HT-29 (cell line): ENCODE results near the gene RCOR1. TPM values are rescaled to one million over a fixed set of nuclear protein-coding genes. Genes with fewer than 3 reads are reported as not detected.

Experiments used
- DNase-seq: peaks from one replicate; pipeline ENCODE4 v3.0.0-alpha.2; 2015; ENCODE audit warnings: low spot score
- total RNA-seq: library from RNA; depleted of rRNA; stranded (reverse); fragments of >200 nt; shearing (Covaris generic); gene quantifications from 2 replicates; pipeline ENCODE4 v1.2.3, GENCODE V29; 2014

Gene RCOR1
- total RNA-seq, 1 experiment from 2014 or later: 5.2 TPM

DNA sequence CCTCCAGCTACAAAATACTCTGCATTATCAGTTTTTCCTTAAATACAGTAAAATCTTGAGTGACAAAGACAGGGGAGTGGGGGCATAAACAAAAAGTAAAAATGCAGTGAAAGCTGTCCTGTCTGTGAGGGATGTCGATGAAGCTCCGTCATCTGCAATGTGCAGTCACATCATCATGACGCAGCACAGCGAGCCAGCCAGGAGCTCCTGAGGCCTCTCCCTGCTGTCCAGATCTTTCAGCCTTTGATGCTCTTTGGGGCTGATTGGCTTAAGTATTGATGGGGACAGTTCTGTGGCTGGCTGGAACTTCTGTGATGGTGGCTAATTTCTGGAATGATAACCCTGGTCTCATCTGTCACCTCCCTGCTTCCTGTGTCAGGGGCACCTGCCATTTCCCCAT lies 130.2 kb downstream of the RCOR1 start:
- DNase-seq: no peak

DNA sequence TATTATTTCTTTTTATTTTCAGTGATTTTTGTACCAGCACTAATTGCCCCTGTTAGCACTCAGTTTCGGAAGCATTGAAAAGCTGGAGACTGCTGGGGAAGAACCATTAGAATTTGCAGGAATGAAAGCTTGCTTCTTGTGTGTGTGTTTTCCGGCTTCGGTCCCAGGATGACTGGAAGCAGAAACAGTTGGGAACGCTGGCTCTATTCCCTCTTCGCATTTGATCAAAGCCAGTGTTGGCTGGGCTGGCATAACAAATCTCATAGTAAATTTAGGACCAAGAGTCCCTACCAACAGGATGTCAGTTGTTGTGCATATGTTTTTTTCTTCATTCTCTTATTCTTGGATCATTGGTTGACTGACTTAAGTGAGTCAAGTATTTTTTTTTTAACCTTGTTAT lies 131.2 kb downstream of the RCOR1 start:
- no peak for DNase-seq

DNA sequence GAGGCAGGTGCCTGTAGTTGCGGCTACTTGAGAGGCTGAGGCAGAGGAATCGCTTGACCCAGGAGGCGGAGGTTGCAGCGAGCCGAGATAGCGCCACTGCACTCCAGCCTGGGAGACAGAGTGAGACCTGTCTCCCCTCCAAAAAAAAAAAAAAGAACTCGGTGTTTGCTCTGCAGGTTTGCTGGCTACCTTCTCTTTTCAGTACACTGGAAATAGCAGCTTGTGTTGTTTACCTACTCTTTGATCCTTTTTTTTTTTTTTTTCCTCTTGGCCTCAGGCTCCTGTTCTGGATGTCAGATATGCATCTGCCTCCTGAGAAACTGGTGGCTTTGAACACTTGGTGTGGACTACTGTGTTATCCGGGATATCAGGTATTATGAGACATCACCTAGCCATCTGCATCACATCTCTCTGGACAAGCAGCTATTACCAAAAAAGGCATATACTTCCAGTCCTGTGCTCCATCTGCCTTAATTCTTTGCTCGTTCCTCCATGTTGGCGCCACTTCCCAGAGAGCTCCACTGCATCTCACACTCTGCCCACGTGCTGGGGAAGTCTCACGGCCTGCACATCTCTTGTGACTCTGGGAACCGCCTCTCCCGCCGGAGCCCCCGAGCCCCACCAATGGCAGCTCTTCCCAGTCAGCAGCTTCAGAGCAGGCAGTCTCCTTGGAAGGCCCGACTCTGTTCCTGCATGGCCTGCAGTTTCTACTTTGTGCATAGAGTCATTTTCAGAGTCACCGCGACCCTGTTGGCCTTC lies 133.9 kb downstream of the RCOR1 start:
- DNase-seq: no peak

DNA sequence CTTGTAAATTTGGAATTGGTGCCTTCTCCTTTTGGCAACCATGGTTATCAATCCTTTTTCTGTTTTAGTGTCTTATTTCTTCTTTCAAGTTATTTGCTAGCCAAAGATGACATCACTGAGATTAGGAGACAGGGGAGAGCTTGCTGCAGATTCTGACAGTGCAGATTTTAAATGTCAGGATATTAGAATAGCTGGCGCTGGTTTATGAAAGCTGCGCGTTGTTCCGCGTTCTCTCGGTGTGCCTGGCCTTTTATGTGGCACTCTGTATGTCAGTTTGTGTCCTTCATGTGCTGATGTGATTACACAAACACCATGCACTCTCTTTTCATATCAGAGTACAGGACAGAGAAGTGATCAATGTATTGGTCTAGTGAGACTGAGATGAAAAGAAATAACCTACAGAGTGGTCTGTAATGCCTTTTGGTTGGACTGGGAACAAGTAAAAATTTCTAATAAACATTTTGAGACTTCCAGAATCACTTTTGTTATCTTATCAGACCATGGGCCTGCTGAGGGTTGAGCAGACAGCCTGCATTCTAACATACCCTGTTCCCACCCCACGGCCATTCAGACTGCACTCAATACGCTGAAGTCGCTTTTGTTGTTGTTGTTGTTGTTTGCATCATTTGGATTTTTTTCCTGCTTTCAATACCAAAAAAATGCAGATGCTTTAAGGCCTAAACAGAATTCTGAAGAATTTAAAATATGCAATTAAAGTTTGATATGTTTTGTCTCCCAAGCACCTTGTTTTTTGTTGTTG lies 135.1 kb downstream of the RCOR1 start:
- no peak for DNase-seq

DNA sequence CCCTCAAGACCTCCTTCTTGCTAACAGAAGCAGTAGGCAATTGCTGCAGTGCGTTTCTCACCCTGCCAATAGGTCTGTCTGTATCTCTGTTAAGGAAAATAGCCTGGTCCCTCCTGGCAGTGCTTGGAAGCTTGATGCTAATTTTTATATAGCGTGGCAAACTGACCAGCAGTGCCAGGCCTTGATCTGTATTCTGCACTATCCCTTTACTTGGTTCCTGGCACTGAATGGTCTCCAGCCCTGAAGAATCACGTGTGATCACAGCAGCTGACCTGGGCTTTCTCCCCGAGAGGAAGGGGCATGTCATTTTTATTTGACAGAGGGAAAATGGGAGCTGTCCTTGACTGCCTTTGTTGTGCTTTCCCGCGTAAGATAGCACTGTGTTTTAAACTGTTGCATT lies 136.1 kb downstream of the RCOR1 start:
- no peak for DNase-seq

DNA sequence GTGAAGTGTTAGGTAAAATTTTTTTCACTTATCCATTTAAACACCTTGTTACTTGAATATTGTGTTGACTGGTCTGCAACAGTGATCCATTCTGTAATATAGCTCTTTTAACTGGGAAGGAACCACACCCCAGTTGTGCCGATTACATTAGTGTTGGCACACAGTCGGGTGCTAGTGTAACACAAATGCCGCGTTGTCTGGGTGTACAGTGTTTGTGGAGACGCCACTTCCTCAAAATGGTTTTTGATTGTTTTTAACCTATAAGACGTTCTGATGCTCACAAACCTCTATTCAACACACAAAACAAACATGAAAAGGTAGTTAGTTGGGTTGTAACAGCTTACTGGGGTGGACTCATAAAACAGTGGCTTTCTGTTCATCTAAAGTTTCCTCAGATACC lies 136.8 kb downstream of the RCOR1 start:
- no peak for DNase-seq

DNA sequence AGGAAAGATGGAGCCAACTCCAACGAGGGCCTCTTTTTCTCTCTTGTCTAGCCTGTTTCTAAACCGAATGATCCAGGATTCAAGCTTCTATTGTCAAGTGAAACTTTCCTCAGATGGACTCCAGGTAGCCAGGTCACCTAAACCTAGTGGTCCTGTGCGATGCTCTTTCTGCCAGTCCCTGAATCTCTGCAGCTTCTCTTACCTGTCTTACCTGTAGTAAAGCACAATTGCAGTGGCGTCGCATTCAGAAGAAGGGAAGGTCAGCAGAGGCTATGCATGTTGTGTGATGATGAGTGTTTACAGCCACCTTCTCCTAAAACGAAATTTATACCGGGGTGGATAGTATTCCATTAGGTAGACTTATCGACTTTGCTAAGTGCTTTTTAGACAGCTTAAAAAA lies 137.4 kb downstream of the RCOR1 start:
- DNase-seq: no peak

DNA sequence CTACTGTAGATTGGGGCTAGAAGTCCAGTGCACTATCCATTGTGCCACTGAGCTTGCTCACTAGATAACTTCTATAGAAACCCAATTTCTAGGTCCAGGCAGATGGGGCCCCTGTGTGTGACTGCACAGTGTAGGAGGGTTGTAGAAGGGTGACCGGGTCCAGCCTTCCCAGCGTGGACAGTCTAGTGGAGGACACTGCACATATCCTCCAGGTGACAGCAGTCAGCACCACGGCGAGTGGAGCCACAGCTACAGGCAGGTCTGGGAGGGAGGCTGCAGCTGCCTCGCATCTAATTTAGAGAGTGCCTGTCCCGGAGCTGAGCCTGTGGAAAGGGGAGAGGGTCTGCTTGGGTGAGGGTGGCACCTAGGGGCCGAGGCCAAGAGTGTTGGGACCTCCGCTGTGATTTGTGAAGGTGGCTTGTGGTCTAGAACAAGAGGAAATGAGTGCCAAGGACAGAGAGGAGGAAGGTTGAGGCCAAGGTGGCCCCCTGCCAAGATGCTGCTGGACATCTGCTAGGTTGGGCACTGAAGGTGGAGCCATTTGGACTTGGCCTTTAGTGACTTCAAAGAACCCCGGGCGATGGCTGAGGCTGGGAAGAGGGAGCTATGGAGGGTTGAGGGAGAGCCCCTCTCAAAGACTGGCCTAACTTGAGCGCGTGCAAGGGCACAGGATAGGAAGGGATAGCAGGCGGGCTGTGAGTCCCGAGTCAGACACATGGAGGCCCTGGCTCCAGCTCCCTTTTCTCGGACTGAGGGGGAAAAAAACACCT lies 138.8 kb downstream of the RCOR1 start:
- DNase-seq: no peak

DNA sequence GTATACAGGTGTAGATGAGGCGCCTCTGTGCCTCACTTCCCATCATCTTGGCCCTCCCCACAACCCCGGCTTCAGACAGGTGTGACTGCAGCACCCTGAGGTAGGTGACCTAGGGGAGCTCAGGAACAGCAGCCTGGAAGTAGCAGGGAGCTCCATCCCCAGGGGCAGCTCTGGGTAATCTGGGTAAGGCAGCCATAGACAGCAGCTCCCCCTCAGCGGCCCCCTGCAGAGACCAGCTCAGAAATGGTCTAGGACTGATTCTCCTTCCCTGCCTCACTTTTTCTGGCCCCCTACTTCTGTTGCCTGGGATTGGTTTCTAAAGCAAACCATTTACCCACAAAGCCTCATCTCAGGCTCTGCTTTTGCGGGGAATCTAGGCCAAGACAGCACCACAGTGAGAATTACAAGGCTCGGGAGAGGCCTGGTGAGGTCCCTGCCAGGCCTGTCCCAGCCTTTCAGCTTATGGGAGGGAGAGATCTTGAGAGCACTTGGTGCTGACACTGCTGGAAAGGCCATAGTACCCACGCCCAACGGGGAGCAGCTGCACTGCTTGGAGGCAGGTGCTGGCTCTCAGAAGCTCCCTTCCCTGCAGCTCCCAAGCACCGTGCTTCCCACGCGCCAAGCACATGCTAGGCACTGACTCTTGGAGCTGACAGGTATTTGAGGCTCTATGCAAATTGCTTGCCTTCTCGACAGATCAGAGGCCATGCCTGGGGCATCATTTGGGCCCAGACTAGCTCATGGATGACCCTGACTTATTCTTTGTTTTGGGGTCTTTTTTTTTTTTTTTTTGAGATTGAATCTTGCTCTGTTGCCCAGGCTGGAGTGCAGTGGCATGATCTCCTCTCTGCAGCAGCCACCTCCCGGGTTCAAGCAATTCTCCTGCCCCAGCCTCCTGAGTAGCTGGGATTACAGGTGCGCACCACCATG lies 139.7 kb downstream of the RCOR1 start:
- no peak for DNase-seq

DNA sequence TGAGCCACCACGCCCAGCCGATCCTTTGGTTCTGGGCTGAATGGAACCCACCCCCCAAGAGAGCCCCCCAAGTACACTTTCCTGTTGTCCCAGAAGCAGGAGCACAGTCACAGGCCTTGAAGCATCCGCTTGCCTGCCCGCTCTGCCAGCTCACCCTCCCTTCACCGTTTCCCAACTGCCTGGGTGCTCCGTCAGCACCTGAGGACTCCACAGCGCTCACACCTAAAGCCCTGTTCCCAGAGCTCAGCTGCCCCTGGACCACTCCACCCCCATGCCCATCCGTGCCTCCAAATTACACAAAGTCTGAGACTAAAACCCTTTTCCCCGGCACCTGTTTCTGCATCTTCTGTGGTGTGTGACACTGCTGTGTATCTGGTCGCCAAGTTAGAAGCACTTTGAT lies 140.5 kb downstream of the RCOR1 start:
- DNase-seq: no peak

DNA sequence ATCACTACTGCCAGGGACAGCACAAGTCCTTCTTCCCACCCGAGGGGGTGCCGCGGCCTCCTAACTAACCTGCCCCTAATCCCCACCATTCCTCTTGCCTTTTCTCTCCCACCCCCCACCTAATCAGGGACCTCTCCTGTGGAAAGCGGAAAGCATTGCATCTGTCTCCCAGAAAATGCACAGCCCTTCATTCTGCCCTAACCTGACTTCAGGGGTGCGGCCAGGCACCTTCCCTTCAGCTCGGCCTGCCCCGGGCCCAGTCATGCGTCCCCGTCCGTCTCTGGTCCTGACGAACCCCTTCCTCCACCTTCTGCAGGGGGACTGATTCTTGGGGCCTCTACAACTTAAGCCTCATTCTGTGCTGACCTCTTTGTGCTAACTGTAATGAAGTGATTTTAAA lies 140.9 kb downstream of the RCOR1 start:
- no peak for DNase-seq

DNA sequence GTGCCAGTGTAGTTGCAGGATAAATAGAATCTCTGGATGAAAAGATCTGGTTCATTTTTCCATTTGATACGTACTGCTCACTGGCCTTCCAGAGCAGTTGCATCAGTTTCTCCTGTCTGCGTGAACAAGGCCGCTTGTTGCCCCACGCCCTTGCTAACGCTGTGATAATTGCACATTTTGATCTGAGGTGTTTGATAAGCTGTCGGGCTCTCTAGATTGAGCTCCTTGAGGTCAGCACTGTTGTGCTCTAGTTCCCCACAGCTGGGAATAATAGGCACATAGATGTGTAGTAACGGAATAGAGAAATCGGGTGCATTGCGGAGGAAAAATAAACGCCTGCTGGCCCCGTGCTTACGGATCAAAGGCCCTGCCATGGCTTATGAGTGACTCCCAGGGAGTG lies 142.0 kb downstream of the RCOR1 start:
- DNase-seq: no peak

DNA sequence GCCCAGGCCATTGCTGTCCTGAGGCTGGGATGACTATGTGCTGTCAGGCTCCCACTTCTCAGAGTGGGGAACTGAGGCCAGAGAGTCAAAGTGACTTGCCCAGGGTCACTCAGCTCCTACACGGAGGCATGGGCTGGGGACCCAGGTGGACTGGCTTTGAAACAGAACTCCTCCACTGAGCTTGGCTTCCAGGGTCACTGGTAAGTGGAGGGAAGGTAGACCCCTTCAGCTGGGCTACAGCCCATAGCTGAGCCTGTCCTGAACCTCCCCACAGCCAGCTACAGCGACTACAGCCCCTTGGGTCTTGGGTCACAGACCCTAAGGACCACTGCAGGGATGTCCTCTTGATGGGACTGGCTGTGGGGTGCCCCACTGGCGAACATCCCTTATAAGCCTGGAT lies 144.5 kb downstream of the RCOR1 start:
- no peak for DNase-seq

DNA sequence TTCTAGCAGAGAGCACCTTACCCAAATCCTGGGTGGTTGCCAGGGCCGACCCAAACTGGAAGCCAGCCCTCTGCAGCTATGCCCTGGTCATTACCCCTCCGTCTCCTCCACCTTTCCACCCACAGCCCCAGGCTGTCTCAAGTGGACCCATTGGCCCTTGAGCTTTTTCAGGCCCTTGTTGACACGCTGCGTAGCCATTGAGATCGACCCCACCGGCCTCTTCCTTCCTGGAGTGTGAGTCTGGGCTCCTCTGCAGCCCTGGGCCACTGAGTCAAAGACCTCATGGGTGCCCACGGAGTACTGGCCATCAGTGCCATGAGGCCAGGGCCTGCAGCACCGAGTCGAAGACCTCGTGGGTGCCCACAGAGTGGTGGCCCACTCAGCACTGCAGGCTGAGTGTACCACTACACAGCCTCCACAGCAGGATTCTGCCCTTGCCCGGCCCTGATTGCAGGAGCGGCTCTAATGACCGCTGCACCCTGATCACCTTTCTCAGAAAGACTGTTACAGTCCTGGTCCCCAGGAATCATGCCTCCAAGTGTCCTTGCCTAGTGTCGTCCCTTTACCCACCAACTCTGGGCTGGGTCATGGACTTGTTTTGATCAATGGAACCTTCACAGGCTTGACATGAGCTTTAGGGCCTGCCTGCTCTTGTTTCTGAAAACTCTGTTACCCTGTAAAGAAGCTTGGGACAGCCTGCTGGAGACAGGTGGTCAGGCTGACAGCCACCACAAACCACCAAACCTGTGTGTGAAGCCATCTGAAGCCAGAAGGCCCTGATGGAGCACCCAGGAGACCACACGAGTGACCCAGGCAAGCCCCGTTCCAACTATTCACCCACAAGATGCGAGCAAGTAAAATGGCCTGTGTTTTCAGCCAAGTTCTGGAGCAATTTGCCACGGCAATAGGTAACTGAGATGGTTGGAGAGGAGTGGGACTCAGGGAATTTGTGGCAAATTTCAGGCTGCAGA lies 145.2 kb downstream of the RCOR1 start:
- no peak for DNase-seq

DNA sequence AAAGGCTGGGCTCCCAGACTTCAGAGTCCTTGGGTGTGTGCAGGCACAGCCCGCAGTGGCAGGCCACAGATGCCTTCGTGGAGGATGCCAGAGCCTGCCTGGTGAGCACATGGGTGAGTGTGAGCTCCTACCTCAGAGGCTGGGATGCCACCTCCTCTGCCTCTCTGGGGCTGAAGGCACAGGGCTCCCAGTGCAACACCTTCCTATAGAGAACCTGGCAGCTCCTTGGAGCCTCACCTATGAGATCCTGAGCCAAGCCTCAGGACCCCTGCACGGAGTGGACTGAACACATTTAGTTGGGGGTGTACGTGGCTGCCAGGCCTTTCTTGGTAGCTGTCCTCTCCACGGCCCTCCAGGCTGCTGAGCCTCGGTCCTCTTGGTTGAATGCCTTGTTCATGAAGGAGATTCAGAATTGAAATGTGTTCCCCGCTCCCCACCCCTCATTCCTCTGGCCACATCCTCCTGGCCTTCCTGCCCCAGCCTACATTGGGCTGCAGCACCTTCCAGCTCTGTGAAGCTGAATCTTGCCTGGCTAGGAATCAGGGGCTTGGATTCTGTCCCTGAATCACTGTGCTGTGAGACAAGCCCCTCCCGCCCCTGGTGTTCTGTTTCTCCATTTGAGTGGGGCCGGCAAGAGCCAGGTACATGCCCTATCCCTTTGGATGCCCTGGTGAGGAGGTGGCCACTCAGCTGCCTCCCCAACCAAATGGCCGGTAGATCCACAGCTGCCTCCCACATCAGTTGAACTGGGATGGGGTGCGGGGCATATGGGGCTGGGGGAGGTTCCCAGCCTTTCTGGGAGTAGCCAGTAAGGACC lies 146.1 kb downstream of the RCOR1 start:
- DNase-seq: no peak

DNA sequence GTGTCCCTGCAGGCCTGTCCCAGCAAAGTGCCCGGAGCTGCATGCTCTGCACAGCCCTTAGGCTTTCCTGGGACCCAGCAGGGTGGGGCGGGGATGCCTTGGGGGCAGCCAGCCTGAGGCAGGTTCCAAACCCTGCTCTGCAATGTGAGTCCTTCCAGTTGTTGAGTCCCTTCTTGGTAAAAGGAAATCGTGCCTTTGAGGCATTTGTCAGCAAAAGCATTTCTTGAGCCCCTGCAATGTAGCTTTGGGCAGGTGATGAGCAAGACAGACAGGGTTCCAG lies 146.7 kb downstream of the RCOR1 start:
- no peak for DNase-seq

DNA sequence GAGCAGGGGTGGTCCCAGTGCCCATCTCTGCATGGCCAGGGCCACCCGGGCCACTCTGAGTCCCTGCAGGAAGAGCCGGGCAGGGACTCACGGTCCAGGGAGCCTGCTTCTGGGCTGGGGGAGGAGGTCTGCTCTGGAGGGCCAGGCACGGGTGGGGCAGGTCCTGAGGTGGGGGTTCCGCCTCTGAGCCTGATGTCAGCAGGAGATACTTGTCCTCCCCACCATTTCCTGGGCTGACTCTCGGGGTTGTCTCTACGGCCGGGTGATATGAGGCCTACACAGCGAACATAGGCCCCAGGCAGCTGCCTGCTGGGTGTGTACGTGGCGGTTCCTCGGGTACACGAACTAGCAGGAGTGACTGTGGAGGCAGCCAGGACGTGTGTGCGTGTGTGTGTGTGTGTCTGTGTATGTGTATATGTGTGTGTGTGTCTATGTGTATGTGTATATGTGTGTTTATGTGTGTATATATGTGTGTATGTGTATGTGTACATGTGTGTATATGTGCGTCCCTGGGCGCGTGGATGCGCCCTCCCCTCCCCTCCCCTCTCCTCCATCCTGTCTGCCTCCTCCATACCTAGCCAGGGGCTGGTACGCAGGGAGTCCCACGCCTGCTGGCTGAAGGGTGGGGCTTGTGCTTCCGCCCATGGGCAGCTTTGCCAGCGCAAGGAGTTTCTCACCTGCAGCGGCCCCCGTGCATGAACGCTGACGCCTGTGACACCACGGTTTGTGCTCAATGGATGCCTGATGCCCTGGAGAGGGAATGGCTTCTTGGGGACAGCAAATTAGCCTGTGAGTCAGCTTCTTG lies 154.4 kb downstream of the RCOR1 start:
- no peak for DNase-seq

DNA sequence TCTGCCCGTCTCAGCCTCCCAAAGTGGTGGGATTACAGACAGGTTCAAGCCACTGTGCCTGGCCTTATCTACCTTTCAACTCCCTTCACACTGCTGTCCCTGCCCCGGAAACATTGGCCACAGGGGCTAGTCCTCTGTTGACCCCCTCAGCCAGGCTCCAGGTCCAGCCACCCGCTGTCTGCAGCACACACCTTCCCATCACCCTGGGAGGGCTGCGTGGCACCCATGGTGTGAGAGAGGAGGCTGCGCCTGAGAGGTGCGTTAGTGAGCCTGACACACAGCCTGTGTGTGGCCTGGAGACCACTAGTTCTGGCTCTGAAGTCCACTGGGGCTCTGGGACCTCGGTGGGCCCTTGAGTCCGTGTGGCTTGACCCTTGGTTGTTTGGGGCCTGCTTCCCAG lies 156.4 kb downstream of the RCOR1 start:
- DNase-seq: no peak
